Measurements from ENCODE around the gene NUDT4B. TPM values are rescaled to one million over a fixed set of nuclear protein-coding genes. Genes with fewer than 3 reads are reported as not detected.
"Not testable (repeated sequence)": the region's sequence is repeated elsewhere in the genome, so short reads cannot be mapped to it uniquely, and the experiment has no call there.

Gene NUDT4B
- total RNA-seq (2014; rRNA removed): 18.6 and 23.1 TPM in 2 replicates
- 0.16 TPM for polyA plus RNA-seq (2012)

- DNase-seq (ENCODE audit: low read depth): not testable (repeated sequence)
Observed at GRCh38 chr1:148748563-148749334, at the start of gene NUDT4B. NUDT4B (plus strand) TSS chr1:148748774; CDS start chr1:148748953, 179 bp downstream.

GRCh38 chr1:148699357-148699756 is 49.2 kb upstream of the NUDT4B start:
- not testable (repeated sequence) for DNase-seq (ENCODE audit: low read depth)

GRCh38 chr1:148702242-148702641 is 46.3 kb upstream of the NUDT4B start:
- DNase-seq (ENCODE audit: low read depth): not testable (repeated sequence)

GRCh38 chr1:148703973-148704591 is 44.5 kb upstream of the NUDT4B start:
- DNase-seq (ENCODE audit: low read depth): not testable (repeated sequence)

GRCh38 chr1:148705316-148705948 is 43.1 kb upstream of the NUDT4B start:
- DNase-seq (ENCODE audit: low read depth): not testable (repeated sequence)

- DNase-seq (ENCODE audit: low read depth): not testable (repeated sequence)
Observed at GRCh38 chr1:148708779-148709333, 39.7 kb upstream of the NUDT4B start.

GRCh38 chr1:148710772-148711523 is 37.6 kb upstream of the NUDT4B start:
- DNase-seq (ENCODE audit: low read depth): not testable (repeated sequence)

- DNase-seq (ENCODE audit: low read depth): not testable (repeated sequence)
Observed at GRCh38 chr1:148712353-148712752, 36.2 kb upstream of the NUDT4B start.

GRCh38 chr1:148715518-148715917 is 33.1 kb upstream of the NUDT4B start:
- not testable (repeated sequence) for DNase-seq (ENCODE audit: low read depth)

- not testable (repeated sequence) for DNase-seq (ENCODE audit: low read depth)
Observed at GRCh38 chr1:148716966-148717520, 31.5 kb upstream of the NUDT4B start.

GRCh38 chr1:148720918-148721317 is 27.7 kb upstream of the NUDT4B start:
- DNase-seq (ENCODE audit: low read depth): not testable (repeated sequence)

GRCh38 chr1:148722758-148723157 is 25.8 kb upstream of the NUDT4B start:
- DNase-seq (ENCODE audit: low read depth): not testable (repeated sequence)

- not testable (repeated sequence) for DNase-seq (ENCODE audit: low read depth)
Observed at GRCh38 chr1:148723515-148723914, 25.1 kb upstream of the NUDT4B start.

GRCh38 chr1:148724872-148725271 is 23.7 kb upstream of the NUDT4B start:
- DNase-seq (ENCODE audit: low read depth): not testable (repeated sequence)

GRCh38 chr1:148727862-148728261 is 20.7 kb upstream of the NUDT4B start:
- not testable (repeated sequence) for DNase-seq (ENCODE audit: low read depth)

GRCh38 chr1:148729128-148729527 is 19.4 kb upstream of the NUDT4B start:
- not testable (repeated sequence) for DNase-seq (ENCODE audit: low read depth)

GRCh38 chr1:148729541-148729940 is 19.0 kb upstream of the NUDT4B start:
- DNase-seq (ENCODE audit: low read depth): not testable (repeated sequence)

GRCh38 chr1:148732277-148732676 is 16.3 kb upstream of the NUDT4B start:
- not testable (repeated sequence) for DNase-seq (ENCODE audit: low read depth)

- not testable (repeated sequence) for DNase-seq (ENCODE audit: low read depth)
Observed at GRCh38 chr1:148733585-148734310, 14.8 kb upstream of the NUDT4B start.

- DNase-seq (ENCODE audit: low read depth): not testable (repeated sequence)
Observed at GRCh38 chr1:148734311-148734662, 14.3 kb upstream of the NUDT4B start.
